DMS153 treated with DMSO at 0.1 percent for 48 hours (cell line): Measurements from ENCODE around the gene NBEA.
A peak's percentile ranks its signal among the peaks of the same experiment; 100 is the strongest.

ENCODE experiments used
- DNase-seq: peaks from one replicate; lab custom pipeline; 2025; ENCODE audit not compliant: unreplicated experiment; lab: John Stamatoyannopoulos, UW

The NBEA gene

GRCh38 chr13:35260316-35260715 is 318.2 kb downstream of the NBEA start:
- no peak for DNase-seq

GRCh38 chr13:35266412-35266811 is 324.3 kb downstream of the NBEA start:
- no peak for DNase-seq

GRCh38 chr13:35278917-35279316 is 336.8 kb downstream of the NBEA start:
- no peak for DNase-seq

- DNase-seq: no peak
These were observed 337.4 kb downstream of the NBEA start for GRCh38 chr13:35279500-35279899.

GRCh38 chr13:35283856-35284255 is 341.8 kb downstream of the NBEA start:
- peak; percentile 47 for DNase-seq

- DNase-seq: no peak
These were observed 343.6 kb downstream of the NBEA start for GRCh38 chr13:35285677-35286076.

- no peak for DNase-seq
These were observed 350.3 kb downstream of the NBEA start for GRCh38 chr13:35292329-35292728.

GRCh38 chr13:35293579-35294226 is 351.6 kb downstream of the NBEA start:
- no peak for DNase-seq

- DNase-seq: no peak
These were observed 367.6 kb downstream of the NBEA start for GRCh38 chr13:35309706-35310105.

GRCh38 chr13:35332134-35332533 is 390.1 kb downstream of the NBEA start:
- DNase-seq: no peak

GRCh38 chr13:35333157-35333556 is 391.1 kb downstream of the NBEA start:
- DNase-seq: no peak

- no peak for DNase-seq
These were observed 400.4 kb downstream of the NBEA start for GRCh38 chr13:35342440-35342839.

GRCh38 chr13:35343417-35343816 is 401.3 kb downstream of the NBEA start:
- no peak for DNase-seq

GRCh38 chr13:35345992-35346391 is 403.9 kb downstream of the NBEA start:
- DNase-seq: no peak

GRCh38 chr13:35346494-35346893 is 404.4 kb downstream of the NBEA start:
- DNase-seq: no peak

GRCh38 chr13:35347679-35348205 is 405.7 kb downstream of the NBEA start:
- no peak for DNase-seq

- no peak for DNase-seq
These were observed 407.0 kb downstream of the NBEA start for GRCh38 chr13:35349052-35349451.

GRCh38 chr13:35349673-35350278 is 407.7 kb downstream of the NBEA start:
- no peak for DNase-seq

- no peak for DNase-seq
These were observed 412.2 kb downstream of the NBEA start for GRCh38 chr13:35354285-35354684.

- no peak for DNase-seq
These were observed 412.8 kb downstream of the NBEA start for GRCh38 chr13:35354882-35355281.

GRCh38 chr13:35356572-35356971 is 414.5 kb downstream of the NBEA start:
- no peak for DNase-seq

GRCh38 chr13:35365883-35366282 is 423.8 kb downstream of the NBEA start:
- DNase-seq: no peak

GRCh38 chr13:35367586-35367985 is 425.5 kb downstream of the NBEA start:
- no peak for DNase-seq
